Endodermal cell (in vitro differentiated cells): ENCODE data around the gene CPNE2. TPM values are rescaled to one million over a fixed set of nuclear protein-coding genes. Genes with fewer than 3 reads are reported as not detected.

ENCODE experiments used
- DNase-seq: peaks from one replicate; pipeline ENCODE4 v3.0.0-alpha.2; 2017
- H3K27ac ChIP-seq: 2 replicates; pipeline ENCODE4 v1.5.1; 2013; ENCODE audit warnings: mild to moderate bottlenecking, low read depth, low read length, moderate library complexity
- H3K27me3 ChIP-seq: 2 replicates; pipeline ENCODE4 v1.6.1; 2013; ENCODE audit warnings: mild to moderate bottlenecking, low read length, moderate library complexity; ENCODE audit not compliant: insufficient read depth, control insufficient read depth, poor library complexity, severe bottlenecking
- H3K36me3 ChIP-seq: 2 replicates; pipeline ENCODE4 v1.7.0; 2013; ENCODE audit warnings: mild to moderate bottlenecking, low read length, moderate library complexity; ENCODE audit not compliant: control insufficient read depth, insufficient read depth
- H3K4me1 ChIP-seq: one replicate; pipeline ENCODE4 v1.7.0; 2013; ENCODE audit warnings: low read length; ENCODE audit not compliant: control insufficient read depth, insufficient read depth
- H3K4me3 ChIP-seq: 2 replicates; pipeline ENCODE4 v1.5.1; 2013; ENCODE audit warnings: mild to moderate bottlenecking, low read length, moderate library complexity
- H3K9ac ChIP-seq: 2 replicates; pipeline ENCODE4 v1.6.1; 2013; ENCODE audit warnings: mild to moderate bottlenecking, low read length, moderate library complexity; ENCODE audit not compliant: poor library complexity, severe bottlenecking; ENCODE audit errors: extremely low read depth
- H3K9me3 ChIP-seq: 2 replicates; pipeline ENCODE4 v1.6.1; 2013; ENCODE audit warnings: mild to moderate bottlenecking, low read length, moderate library complexity; ENCODE audit not compliant: control insufficient read depth
- H3K27ac Mint-ChIP-seq: 2 replicates; pipeline ENCODE4 v1.8.0; 2020; ENCODE audit warnings: mixed read lengths
- H3K27me3 Mint-ChIP-seq: 2 replicates; pipeline ENCODE4 v1.8.0; 2021; ENCODE audit warnings: mild to moderate bottlenecking, mixed read lengths; ENCODE audit not compliant: insufficient read depth
- H3K36me3 Mint-ChIP-seq: 2 replicates; pipeline ENCODE4 v1.8.0; 2020; ENCODE audit warnings: low read depth, mixed read lengths
- H3K4me1 Mint-ChIP-seq: 2 replicates; pipeline ENCODE4 v1.8.0; 2020; ENCODE audit warnings: mixed read lengths
- H3K4me3 Mint-ChIP-seq: 2 replicates; pipeline ENCODE4 v1.8.0; 2020; ENCODE audit warnings: mild to moderate bottlenecking, moderate library complexity, mixed read lengths
- H3K9me3 Mint-ChIP-seq: 2 replicates; pipeline ENCODE4 v1.8.0; 2020; ENCODE audit warnings: mild to moderate bottlenecking, mixed read lengths
- WGBS, 2 experiments: methylation state at CpG; one replicate each; pipeline versions ENCODE4 v1.1.5 to v1.1.7; 2013; ENCODE audit warnings: missing lambda C conversion rate in 2 of 2, mixed read lengths in 1 of 2; ENCODE audit not compliant: insufficient coverage in 1 of 2, insufficient read length in 1 of 2; 5-methylcytosine and 5-hydroxymethylcytosine counted together
- total RNA-seq, 2 donors: library from RNA; stranded (reverse); fragmentation: NEBNext Ultra II Directional in 1 of 2; extraction: Animal tissue kit (Norgen Biotek cat#: 25700) in 1 of 2; gene quantifications; 2 replicates in 1 of 2; 3 replicates in 1 of 2; pipeline ENCODE4 v1.2.1, GENCODE V29; 2021
- TF ChIP-seq, protein P1 (sequence below): fragments of 200-600 bp; sonication (generic); conservative IDR thresholded peaks from 2 replicates; pipeline ENCODE4 v1.5.0; 2021; ENCODE audit warnings: antibody characterized with exemption, mild to moderate bottlenecking

The CPNE2 gene
- total RNA-seq, 2 donors from 2014 or later, result 12.3 to 16.6 TPM

DNA sequence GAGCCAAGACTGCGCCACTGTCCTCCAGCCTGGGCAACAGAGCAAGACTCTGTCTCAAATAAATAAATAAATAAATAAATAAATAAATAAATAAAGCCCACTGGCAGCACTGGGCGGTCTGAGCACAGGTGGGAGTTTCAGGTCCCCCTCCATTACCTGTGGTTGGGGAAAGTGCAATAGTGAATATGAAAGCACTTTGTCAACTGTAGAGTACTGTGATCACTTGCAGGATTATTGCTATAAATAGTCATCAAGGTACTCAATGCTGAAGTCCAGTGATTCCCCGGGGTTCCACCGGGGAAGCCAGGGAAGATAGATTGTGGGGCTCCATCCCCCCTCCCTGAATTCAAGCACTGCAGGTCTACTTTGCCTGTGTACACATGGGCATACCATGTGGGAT, 42.7 kb upstream of the CPNE2 start:
- no peaks in the 10 kb centered on the region for H3K4me1 ChIP-seq
- WGBS, 2 experiments, result 93% methylated on average over 4 of the region's 4 CpGs; no CpG with 5 or more reads in 1 of the 2 experiments
- H3K36me3 ChIP-seq, result no peaks in the 10 kb centered on the region
- no peak overlapping the region for H3K4me3 ChIP-seq
- H3K9me3 ChIP-seq, result no peaks in the 10 kb centered on the region
- no peaks in the 10 kb centered on the region for H3K9me3 Mint-ChIP-seq
- H3K27ac Mint-ChIP-seq, result no peak overlapping the region
- no peaks in the 10 kb centered on the region for H3K27me3 ChIP-seq
- no peak overlapping the region for H3K4me3 Mint-ChIP-seq
- TF ChIP-seq, protein P1, sequence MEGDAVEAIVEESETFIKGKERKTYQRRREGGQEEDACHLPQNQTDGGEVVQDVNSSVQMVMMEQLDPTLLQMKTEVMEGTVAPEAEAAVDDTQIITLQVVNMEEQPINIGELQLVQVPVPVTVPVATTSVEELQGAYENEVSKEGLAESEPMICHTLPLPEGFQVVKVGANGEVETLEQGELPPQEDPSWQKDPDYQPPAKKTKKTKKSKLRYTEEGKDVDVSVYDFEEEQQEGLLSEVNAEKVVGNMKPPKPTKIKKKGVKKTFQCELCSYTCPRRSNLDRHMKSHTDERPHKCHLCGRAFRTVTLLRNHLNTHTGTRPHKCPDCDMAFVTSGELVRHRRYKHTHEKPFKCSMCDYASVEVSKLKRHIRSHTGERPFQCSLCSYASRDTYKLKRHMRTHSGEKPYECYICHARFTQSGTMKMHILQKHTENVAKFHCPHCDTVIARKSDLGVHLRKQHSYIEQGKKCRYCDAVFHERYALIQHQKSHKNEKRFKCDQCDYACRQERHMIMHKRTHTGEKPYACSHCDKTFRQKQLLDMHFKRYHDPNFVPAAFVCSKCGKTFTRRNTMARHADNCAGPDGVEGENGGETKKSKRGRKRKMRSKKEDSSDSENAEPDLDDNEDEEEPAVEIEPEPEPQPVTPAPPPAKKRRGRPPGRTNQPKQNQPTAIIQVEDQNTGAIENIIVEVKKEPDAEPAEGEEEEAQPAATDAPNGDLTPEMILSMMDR, result no peak
- DNase-seq, result no peak
- H3K9ac ChIP-seq, result no peak overlapping the region
- H3K27ac ChIP-seq, result no peak overlapping the region
- H3K36me3 Mint-ChIP-seq, result no peaks in the 10 kb centered on the region
- peaks cover 2% of the 10 kb centered on the region for H3K27me3 Mint-ChIP-seq
- peaks cover 2% of the 10 kb centered on the region for H3K4me1 Mint-ChIP-seq

DNA sequence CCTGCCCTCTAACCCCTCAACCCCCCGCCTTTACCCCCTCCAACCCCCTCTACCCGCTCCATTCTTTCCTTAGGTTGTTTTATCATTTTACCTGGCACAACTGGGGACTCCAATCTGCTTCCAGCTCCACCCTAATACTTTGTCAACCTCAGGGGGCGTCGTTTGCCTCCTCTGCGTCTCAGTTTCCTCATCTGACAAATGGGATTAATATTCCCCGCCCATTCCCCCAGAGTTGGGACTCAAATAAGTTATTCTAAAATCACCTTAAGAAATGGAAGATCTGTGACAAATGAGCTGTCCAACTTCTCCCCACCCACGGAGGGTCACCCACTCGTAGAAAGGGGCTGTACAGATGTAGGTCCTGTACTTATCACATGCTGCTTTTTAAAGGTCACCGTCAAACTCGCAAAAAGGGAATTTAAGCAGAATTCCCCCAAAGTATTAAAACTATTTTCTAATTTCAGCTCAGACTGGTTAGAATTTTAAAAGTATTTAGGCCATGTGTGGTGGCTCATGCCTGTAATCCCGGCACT, 40.6 kb upstream of the CPNE2 start:
- TF ChIP-seq, protein P1, result no peak
- Mint-ChIP-seq H3K27me3 (peaks cover 2% of the 10 kb centered on the region), H3K36me3 (no peaks in the 10 kb centered on the region), H3K9me3 (no peaks in the 10 kb centered on the region), H3K4me1 (peaks cover 2% of the 10 kb centered on the region), H3K27ac (no peak overlapping the region), H3K4me3 (no peak overlapping the region)
- Histone ChIP-seq H3K9ac (no peak overlapping the region), H3K4me3 (no peak overlapping the region), H3K4me1 (no peaks in the 10 kb centered on the region), H3K9me3 (no peaks in the 10 kb centered on the region), H3K27me3 (no peaks in the 10 kb centered on the region), H3K36me3 (no peaks in the 10 kb centered on the region), H3K27ac (no peak overlapping the region)
- WGBS, 2 experiments, result 89 to 92% methylated on average over 9 to 11 of the region's 11 CpGs
- DNase-seq, result no peak

DNA sequence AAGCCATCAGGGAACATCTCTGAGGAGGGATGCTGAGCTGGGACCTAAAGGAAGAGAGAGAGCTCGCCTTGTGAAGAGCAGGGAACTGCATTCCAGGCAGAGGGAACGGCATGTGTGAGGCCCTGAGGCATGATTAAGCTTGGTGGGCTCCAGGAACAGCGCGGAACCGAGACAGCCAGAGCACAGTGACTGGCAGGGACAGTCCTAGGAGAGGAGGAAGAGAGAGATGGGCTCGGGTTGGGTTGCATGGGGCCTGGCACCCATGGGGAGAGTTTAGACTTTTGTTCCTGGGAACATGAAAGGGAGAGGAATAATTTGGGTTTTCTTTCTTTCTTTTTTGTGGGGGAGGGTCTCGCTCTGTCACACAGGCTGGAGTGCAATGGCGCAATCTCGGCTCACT, 39.2 kb upstream of the CPNE2 start:
- Mint-ChIP-seq H3K9me3 (no peaks in the 10 kb centered on the region), H3K4me3 (no peak overlapping the region), H3K27ac (no peak overlapping the region), H3K36me3 (no peaks in the 10 kb centered on the region), H3K27me3 (peaks cover 2% of the 10 kb centered on the region), H3K4me1 (peaks cover 2% of the 10 kb centered on the region)
- Histone ChIP-seq H3K4me1 (no peaks in the 10 kb centered on the region), H3K9ac (no peak overlapping the region), H3K27me3 (no peaks in the 10 kb centered on the region), H3K9me3 (no peaks in the 10 kb centered on the region), H3K36me3 (no peaks in the 10 kb centered on the region), H3K4me3 (no peak overlapping the region), H3K27ac (no peak overlapping the region)
- TF ChIP-seq, protein P1, result no peak
- no peak for DNase-seq
- WGBS, 2 experiments, result 93 to 98% methylated on average over 6 to 9 of the region's 9 CpGs
